Measurements from ENCODE around the gene UBAP1. TPM values are rescaled to one million over a fixed set of nuclear protein-coding genes. Genes with fewer than 3 reads are reported as not detected.

Gene UBAP1
- total RNA-seq, 1 experiment from 2014 or later = 20.7 TPM

Small RNA genes lying within 50 kb of the gene (small RNA-seq; reads per million reads assigned to genes)
- gene AL353662.3 = 0 reads per million in 2 experiments
- 0 reads per million in 2 experiments for gene RNA5SP282
- gene RNU2-50P = 0.06 to 1.4 reads per million in 2 experiments

Other genes with a start within 250 kb of the UBAP1 start
- 12.7 and 13.6 TPM in 2 replicates for gene UBAP2, start 130.2 kb upstream of the UBAP1 start, total RNA-seq (2014; rRNA removed; shearing (Covaris generic))
- 27.3 and 28.7 TPM in 2 replicates for gene DCAF12, start 52.3 kb upstream of the UBAP1 start, total RNA-seq (2014; rRNA removed; shearing (Covaris generic))
- gene KIF24, start 150.2 kb downstream of the UBAP1 start, total RNA-seq (2014; rRNA removed; shearing (Covaris generic)) = 2.4 and 2.5 TPM in 2 replicates
- 15.6 and 16.2 TPM in 2 replicates for gene NUDT2, start 150.5 kb downstream of the UBAP1 start, total RNA-seq (2014; rRNA removed; shearing (Covaris generic))
- gene MYORG, start 197.9 kb downstream of the UBAP1 start, total RNA-seq (2014; rRNA removed; shearing (Covaris generic)) = 0.61 and 0.79 TPM in 2 replicates

All from NCI-H460 (cell line).